Non-pigmented ciliary epithelial cell (primary cell): ENCODE measurements around the gene ABTB2.
A peak's percentile ranks its signal among the peaks of the same experiment; 100 is the strongest.

Experiments
- DNase-seq: peaks from one replicate; pipeline ENCODE4 v3.0.0-alpha.2; 2010; ENCODE audit warnings: low read depth

The ABTB2 gene

DNA sequence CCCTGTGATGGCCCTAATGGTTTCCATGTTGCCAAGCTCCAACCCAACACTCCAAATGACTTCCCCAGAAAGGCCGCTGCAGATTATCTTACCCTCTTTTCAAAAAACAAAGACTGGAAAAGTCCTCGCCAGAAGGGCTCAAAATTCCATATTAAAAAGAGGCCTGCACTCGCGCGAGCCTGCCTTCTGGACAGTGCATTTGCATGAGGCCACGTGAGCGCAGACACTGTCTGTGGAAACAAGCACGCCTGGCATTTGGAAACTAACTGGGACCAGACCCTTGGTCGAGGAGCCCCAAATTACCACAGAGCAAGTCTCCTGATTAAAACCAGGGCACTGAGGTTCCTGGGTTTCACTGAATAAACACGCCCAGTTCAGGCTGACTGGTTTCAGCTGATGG is 42.9 kb downstream of the ABTB2 start:
- DNase-seq = no peak

DNA sequence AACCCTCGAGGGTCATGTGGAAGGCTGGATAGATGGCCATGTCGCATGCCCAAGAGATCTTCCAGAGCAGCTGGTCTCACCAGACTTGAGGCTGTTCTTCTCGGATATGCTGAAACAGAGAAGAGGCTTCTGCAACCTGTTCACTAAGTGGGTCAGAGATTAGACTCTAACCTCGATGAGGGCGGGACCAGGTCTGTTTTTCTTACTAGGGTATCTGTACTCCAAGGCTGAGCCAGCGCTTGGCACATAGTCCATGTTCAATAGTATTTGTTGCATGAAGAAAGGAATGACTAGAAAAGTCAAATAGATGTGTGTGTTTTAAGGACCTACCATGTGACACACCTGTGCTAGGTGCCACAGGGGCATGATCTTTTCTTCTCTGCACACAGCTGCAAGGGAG is 43.6 kb downstream of the ABTB2 start:
- DNase-seq = no peak

DNA sequence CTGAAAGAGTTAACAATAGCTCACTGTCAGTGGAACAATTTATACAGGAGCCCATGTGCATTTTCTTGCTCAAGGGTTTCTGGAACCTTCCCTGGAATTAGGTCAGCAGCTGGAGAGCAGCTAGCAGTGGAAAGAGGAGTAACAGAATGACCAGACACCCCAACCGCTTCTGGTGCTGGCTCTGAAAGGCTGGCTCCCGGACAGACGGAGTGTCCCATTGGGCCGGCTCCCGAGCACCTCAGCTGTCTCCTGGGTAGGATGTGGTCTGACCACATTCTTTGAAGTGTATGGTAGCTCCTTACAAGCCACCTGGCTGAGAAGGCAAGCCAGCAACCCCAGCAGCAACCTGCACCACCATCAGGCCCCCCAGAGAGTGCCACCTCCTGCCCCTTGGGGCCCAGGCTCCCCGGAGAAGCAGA is 44.7 kb downstream of the ABTB2 start:
- DNase-seq = no peak

- no peak for DNase-seq
These were observed 46.7 kb downstream of the ABTB2 start for GRCh38 chr11:34311126-34311525.

GRCh38 chr11:34309965-34310364 is 47.8 kb downstream of the ABTB2 start:
- no peak for DNase-seq

GRCh38 chr11:34308913-34309585 is 48.8 kb downstream of the ABTB2 start:
- no peak for DNase-seq

DNA sequence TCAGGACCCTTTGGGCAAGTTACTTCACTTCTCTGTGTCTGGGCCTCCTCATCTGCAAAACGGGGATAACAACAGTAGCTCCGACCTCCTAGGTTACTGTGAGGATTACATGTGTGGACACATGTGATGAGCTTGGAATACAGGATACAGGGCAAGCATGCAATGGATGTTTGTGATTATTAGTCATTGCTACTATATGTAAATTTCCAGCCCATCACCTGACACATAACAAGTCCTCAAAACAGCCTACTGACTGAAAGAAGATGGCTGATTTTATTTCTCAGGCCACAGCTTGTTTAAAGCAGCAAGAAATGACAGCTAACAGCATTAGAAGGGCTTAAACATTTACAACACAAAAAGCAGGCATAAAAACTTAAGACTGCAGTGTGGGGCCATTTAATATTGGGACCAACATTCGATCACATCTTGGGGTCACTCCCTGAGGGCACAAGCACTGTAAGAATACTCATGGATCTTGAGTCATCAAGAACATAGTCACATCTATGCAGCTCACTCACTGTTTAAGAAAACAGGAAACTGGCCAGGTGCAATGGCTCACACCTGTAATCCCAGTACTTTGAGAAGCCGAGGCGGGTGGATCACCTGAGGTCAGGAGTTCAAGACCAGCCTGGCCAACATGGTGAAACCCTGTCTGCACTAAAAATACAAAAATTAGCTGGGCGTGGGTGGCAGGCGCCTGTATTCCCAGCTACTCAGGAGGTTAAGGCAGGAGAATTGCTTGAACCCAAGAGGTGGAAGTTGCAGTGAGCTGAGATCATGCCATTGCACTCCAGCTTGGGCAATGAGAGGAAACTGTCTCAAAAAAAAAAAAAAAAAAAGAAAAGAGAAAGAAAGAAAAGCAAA is 49.5 kb downstream of the ABTB2 start:
- no peak for DNase-seq

GRCh38 chr11:34305780-34306179 is 52.0 kb downstream of the ABTB2 start:
- no peak for DNase-seq

DNA sequence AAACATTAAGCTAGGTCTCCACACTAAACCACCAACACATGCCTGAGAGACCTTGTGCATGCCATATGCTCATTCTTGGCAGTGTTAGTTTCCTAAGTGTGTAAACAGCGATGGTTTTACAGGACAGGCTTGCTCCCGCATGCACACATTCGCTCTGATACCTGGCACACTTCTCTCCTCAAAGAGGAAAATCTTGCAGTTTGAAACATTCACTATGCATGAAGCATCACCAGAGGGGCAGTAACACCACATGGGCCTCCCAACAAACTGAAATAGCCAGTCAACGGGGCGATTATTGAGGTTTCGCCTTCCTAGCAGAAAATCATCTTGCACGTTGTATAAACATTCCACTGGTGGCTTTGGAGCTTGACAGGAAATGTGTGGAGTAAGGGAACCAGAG is 52.6 kb downstream of the ABTB2 start:
- no peak for DNase-seq

DNA sequence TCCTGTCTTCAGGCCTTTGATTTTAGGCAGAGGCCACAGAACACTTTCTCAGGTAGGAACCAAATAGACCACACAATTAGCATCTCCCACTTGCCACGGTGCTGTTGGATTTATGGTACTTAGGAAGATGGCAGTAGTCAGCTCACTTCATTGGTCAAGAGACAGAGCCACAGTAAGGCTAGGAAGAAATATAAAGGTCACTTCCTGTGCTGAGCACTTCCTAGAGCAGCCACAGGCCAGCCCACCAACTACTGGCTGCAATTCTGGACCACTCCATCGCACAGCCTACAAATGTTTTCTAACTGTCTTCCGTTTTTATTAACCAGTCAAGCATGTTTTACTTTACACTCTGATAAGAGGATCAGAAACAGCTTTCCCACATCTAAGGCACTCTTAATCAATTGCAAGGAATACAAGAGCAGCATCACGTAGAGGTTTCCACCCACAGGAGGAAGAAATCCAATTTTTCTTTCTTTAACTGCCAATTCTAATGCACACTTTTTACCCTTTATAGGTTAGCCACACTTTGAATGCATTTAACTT is 54.7 kb downstream of the ABTB2 start:
- no peak for DNase-seq

GRCh38 chr11:34302046-34302921 is 55.5 kb downstream of the ABTB2 start:
- peak; percentile 95 for DNase-seq

GRCh38 chr11:34300926-34301295 is 56.9 kb downstream of the ABTB2 start:
- DNase-seq = no peak

GRCh38 chr11:34300026-34300925 is 57.5 kb downstream of the ABTB2 start:
- DNase-seq = no peak

- no peak for DNase-seq
These were observed 58.4 kb downstream of the ABTB2 start for GRCh38 chr11:34299284-34299972.

DNA sequence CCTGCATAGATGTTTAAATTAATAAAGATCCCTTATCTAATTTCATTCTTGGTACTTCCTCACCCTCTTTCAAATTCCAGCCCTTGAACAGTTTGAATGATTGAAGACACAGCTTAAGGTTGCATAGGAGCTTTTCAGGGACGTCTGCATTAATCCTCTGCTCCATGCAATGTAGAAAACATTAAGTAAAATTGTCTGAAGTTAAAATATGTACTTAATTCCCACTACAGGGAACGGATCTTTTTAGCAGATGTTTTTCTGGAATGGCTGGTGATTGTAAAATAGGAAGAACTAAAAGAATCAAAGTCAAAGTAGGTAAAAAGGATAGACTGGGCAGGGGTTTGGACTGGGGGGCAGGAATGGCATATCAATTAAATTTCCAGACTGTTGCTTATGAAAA is 58.9 kb downstream of the ABTB2 start:
- no peak for DNase-seq

DNA sequence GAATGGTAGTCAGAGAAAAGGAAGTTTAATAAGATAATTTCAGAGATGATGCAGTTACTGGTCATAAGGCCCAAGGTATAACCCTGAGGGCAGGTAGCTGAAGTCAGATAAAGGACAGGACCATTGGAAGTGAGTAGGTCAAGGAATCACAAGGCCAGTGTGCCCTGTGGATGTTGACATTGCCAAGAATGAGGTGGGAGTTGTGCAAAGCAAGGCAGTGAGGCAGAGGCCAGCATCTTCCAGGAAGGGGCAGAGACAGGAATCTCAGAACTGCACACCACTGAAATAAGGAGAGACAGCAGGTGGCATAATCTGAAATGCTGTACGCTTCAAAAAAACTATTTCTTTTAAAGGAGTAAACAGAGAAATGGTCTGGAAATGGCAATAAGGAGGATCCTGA is 61.4 kb downstream of the ABTB2 start:
- no peak for DNase-seq

- no peak for DNase-seq
These were observed 65.3 kb downstream of the ABTB2 start for GRCh38 chr11:34292546-34292945.

DNA sequence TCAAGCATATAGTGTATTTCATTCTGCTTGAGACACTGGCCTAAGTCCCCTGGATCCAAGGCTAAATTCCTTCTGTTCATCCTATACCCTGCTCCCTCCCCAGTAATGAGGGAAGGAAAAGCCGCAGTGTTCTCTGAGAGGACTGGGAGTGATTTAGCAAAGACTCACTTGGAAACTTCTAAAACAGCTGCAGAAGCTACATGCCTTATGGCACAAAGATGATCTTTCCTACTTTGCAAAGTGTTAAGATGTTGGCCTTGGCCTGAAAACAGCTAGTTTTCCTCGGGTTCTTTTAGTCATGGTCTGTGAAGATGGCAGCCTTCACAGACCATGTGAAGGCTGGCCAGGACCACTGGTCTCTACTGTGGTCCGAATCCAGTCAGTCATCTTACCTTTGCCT is 65.7 kb downstream of the ABTB2 start:
- DNase-seq = no peak

- no peak for DNase-seq
These were observed 66.9 kb downstream of the ABTB2 start for GRCh38 chr11:34290926-34291325.

- DNase-seq = no peak
These were observed 69.3 kb downstream of the ABTB2 start for GRCh38 chr11:34288492-34288891.
